IMR-90 (cell line): Measurements from ENCODE around the gene PNP. TPM values are rescaled to one million over a fixed set of nuclear protein-coding genes. Genes with fewer than 3 reads are reported as not detected.

Experiments
- ATAC-seq: fragments of 200-7000 bp; cut with Tn5 transposase; 2 replicates; pipeline ENCODE4 v1.9.1; 2020; ENCODE audit warnings: low read depth, mild to moderate bottlenecking, moderate library complexity
- BruUV-seq: library from RNA; stranded (reverse); fragments of 400-500 nt; replicated peaks from 2 replicates; lab custom pipeline; 2021; lab: Mats Ljungman, UMichigan
- CTCF ChIA-PET: fragments of 300-600 bp; formaldehyde crosslinking; extraction: SDS; loops from one replicate; lab custom pipeline; 2021; ENCODE audit warnings: antibody characterized with exemption; lab: Yijun Ruan, JAX
- POLR2A ChIA-PET: fragments of 300-600 bp; sonication (Branson Sonifier 250); formaldehyde crosslinking; loops from one replicate; lab custom pipeline; 2022; ENCODE audit warnings: antibody characterized with exemption; ENCODE audit not compliant: unreplicated experiment; lab: Charles Lee
- DNase-seq: peaks from one replicate; pipeline ENCODE4 v3.0.0; 2013
- H2AFZ ChIP-seq: replicated peaks from 2 replicates; pipeline ENCODE3; 2013; ENCODE audit warnings: low read length, mild to moderate bottlenecking; ENCODE audit not compliant: poor library complexity
- H2AK5ac ChIP-seq: 2 replicates; pipeline ENCODE4 v1.6.1; 2013; ENCODE audit warnings: low read depth, low read length, inconsistent platforms
- H2AK9ac ChIP-seq: replicated peaks from 2 replicates; pipeline ENCODE3; 2013; ENCODE audit warnings: mild to moderate bottlenecking, low read depth, low read length, moderate library complexity; ENCODE audit not compliant: poor library complexity
- H2BK120ac ChIP-seq: 2 replicates; pipeline ENCODE4 v1.6.1; 2013; ENCODE audit warnings: low read depth, low read length, inconsistent platforms
- H2BK15ac ChIP-seq: 3 replicates; pipeline ENCODE4 v1.6.1; 2013; ENCODE audit warnings: low read depth, low read length, inconsistent platforms
- H2BK20ac ChIP-seq: 2 replicates; pipeline ENCODE4 v1.6.1; 2013; ENCODE audit warnings: low read depth, mild to moderate bottlenecking, inconsistent platforms, low read length, moderate library complexity
- H2BK5ac ChIP-seq: 2 replicates; pipeline ENCODE4 v1.6.1; 2013; ENCODE audit warnings: mild to moderate bottlenecking, low read depth, low read length, inconsistent platforms; ENCODE audit not compliant: poor library complexity, severe bottlenecking
- H3K14ac ChIP-seq: replicated peaks from 2 replicates; pipeline ENCODE4 v1.6.1; 2013; ENCODE audit warnings: low read depth, low read length, inconsistent platforms
- H3K18ac ChIP-seq: 2 replicates; pipeline ENCODE4 v1.6.1; 2013; ENCODE audit warnings: low read depth, low read length, control low read depth
- H3K23ac ChIP-seq: 2 replicates; pipeline ENCODE4 v1.6.1; 2013; ENCODE audit warnings: low read depth, low read length, inconsistent platforms
- H3K27ac ChIP-seq: 2 replicates; pipeline ENCODE4 v1.5.1; 2013; ENCODE audit warnings: mild to moderate bottlenecking, control low read depth, low read length; ENCODE audit not compliant: insufficient read depth
- H3K27me3 ChIP-seq: 2 replicates; pipeline ENCODE4 v1.6.1; 2013; ENCODE audit warnings: low read length; ENCODE audit not compliant: control insufficient read depth, insufficient read depth
- H3K36me3 ChIP-seq: 2 replicates; pipeline ENCODE4 v1.6.1; 2013; ENCODE audit warnings: low read length, mixed read lengths; ENCODE audit not compliant: control insufficient read depth, insufficient read depth
- H3K4ac ChIP-seq: 2 replicates; pipeline ENCODE4 v1.6.1; 2013; ENCODE audit warnings: low read depth, low read length, inconsistent platforms
- H3K4me1 ChIP-seq: 2 replicates; pipeline ENCODE4 v1.6.1; 2013; ENCODE audit warnings: low read length, mixed read lengths; ENCODE audit not compliant: control insufficient read depth, insufficient read depth
- H3K4me2 ChIP-seq: 2 replicates; pipeline ENCODE4 v1.6.1; 2013; ENCODE audit warnings: low read depth, mild to moderate bottlenecking, control low read depth, low read length, moderate library complexity
- H3K4me3 ChIP-seq: 2 replicates; pipeline ENCODE4 v1.5.1; 2013; ENCODE audit warnings: low read depth, mild to moderate bottlenecking, control low read depth, low read length, moderate library complexity; ENCODE audit not compliant: insufficient read depth
- H3K56ac ChIP-seq: 2 replicates; pipeline ENCODE4 v1.6.1; 2013; ENCODE audit warnings: low read length, inconsistent platforms; ENCODE audit not compliant: insufficient read depth; ENCODE audit errors: extremely low read depth
- H3K79me1 ChIP-seq, 2 experiments: 2 replicates each; pipeline ENCODE4 v1.6.1; 2013; ENCODE audit warnings: low read length in 2 of 2, inconsistent platforms in 1 of 2, low read depth in 1 of 2
- H3K9ac ChIP-seq: 2 replicates; pipeline ENCODE4 v1.6.1; 2013; ENCODE audit warnings: low read depth, low read length, control low read depth
- H3K9me1 ChIP-seq: 2 replicates; pipeline ENCODE4 v1.6.1; 2013; ENCODE audit warnings: low read length, inconsistent platforms; ENCODE audit not compliant: insufficient read depth
- H3K9me3 ChIP-seq: 2 replicates; pipeline ENCODE4 v1.6.1; 2013; ENCODE audit warnings: low read length; ENCODE audit not compliant: control insufficient read depth, insufficient read depth
- H4K20me1 ChIP-seq: 2 replicates; pipeline ENCODE4 v1.6.1; 2013; ENCODE audit warnings: low read length, inconsistent platforms; ENCODE audit not compliant: insufficient read depth
- H4K5ac ChIP-seq: 2 replicates; pipeline ENCODE4 v1.6.1; 2013; ENCODE audit warnings: mild to moderate bottlenecking, low read depth, low read length, control low read depth
- H4K8ac ChIP-seq, 2 experiments: 2 replicates each; pipeline ENCODE4 v1.6.1; 2013; ENCODE audit warnings: low read depth in 2 of 2, low read length in 2 of 2, control low read depth in 1 of 2, inconsistent platforms in 1 of 2
- H4K91ac ChIP-seq: 2 replicates; pipeline ENCODE4 v1.6.1; 2013; ENCODE audit warnings: low read depth, low read length, inconsistent platforms; ENCODE audit not compliant: insufficient read depth
- MXI1 ChIP-seq: IDR thresholded peaks from 2 replicates; pipeline ENCODE4 v1.6.1; 2012; ENCODE audit warnings: low read depth, mild to moderate bottlenecking, low read length, moderate library complexity, borderline replicate concordance
- RAD21 ChIP-seq: IDR thresholded peaks from 2 replicates; pipeline ENCODE4 v1.6.1; 2012; ENCODE audit warnings: low read length, improper control_type of control experiment
- SMC3 ChIP-seq: fragments of 150-350 bp; IDR thresholded peaks from 2 replicates; pipeline ENCODE4 v1.6.1; 2016; ENCODE audit warnings: low read depth, mild to moderate bottlenecking, antibody characterized with exemption, low read length, moderate library complexity
- WGBS, 2 experiments: methylation state at CpG; one replicate each; pipeline versions ENCODE4 v1.1.5 to v1.1.7; 2013; ENCODE audit warnings: missing lambda C conversion rate in 2 of 2; ENCODE audit not compliant: insufficient read length in 1 of 2; ENCODE audit errors: extremely low coverage in 2 of 2; 5-methylcytosine and 5-hydroxymethylcytosine counted together
- dilution Hi-C: fragments of 300-500 bp; cut with HindIII; formaldehyde crosslinking; loops from one replicate; pipeline ENCODE4 v1.14.3; 2018; ENCODE audit warnings: low sequenced_read_pairs; ENCODE audit not compliant: unreplicated experiment
- in situ Hi-C: fragments of 300-500 bp; cut with MboI; formaldehyde crosslinking; loops from 3 replicates; pipeline ENCODE4 v1.14.3; 2019; ENCODE audit warnings: low sequenced_read_pairs, inconsistent platforms, mixed read lengths
- intact Hi-C: fragments of 100-400 bp; cut with micrococcal nuclease; formaldehyde crosslinking; loops from 2 replicates; pipeline ENCODE4 v1.10.0; 2022
- polyA plus RNA-seq, 3 experiments: library from polyadenylated mRNA; depleted of rRNA; stranded (reverse); fragments of >200 nt; gene quantifications; 2 replicates each; pipeline ENCODE4 v1.2.3, GENCODE V29; 2012; ENCODE audit warnings: low replicate concordance in 1 of 3
- total RNA-seq: library from RNA; depleted of rRNA; stranded (reverse); fragments of >200 nt; gene quantifications from 2 replicates; pipeline ENCODE4 v1.2.3, GENCODE V29; 2012

Gene PNP
- total and polyA plus RNA-seq, 2 of the 4 experiments (the other 2 are of a cell fraction) = 53.4 to 68.8 TPM

DNA sequence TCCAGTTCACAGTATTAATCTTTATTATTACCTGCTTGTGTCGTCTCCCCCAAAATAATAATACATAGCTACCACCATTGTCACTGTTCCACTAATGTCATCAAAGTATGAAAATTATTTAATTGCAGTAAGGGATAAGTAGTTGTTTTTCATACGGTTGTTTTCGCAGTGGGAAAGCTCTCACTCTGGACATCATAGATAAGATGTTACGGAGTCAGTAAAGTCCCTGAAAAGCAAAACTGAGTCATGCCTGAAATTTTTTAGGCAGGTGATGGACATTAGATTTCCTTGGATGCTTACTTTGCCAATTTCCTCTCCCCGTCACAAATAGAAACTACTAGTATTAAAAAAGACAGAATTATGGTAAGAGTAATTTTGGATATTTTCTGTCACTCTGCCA lies 13.2 kb downstream of the PNP start:
- Histone ChIP-seq H3K9me3 (no peaks in the 10 kb centered on the region), H4K8ac (no peak overlapping the region), H3K18ac (no peak overlapping the region), H3K56ac (no peak overlapping the region), H2AFZ (no peak overlapping the region), H3K9me1 (no peaks in the 10 kb centered on the region; the same call in 1 of the 2 replicates), H2BK15ac (no peak overlapping the region), H4K91ac (no peak overlapping the region), H2BK20ac (no peak overlapping the region), H4K5ac (no peak overlapping the region), H2BK5ac (no peak overlapping the region), H3K4ac (no peak overlapping the region), H2AK5ac (no peak overlapping the region), H3K27me3 (no peaks in the 10 kb centered on the region; the same call in none of the 2 replicates), H3K79me1 (no peaks in the 10 kb centered on the region), H3K36me3 (no peaks in the 10 kb centered on the region), H4K20me1 (no peaks in the 10 kb centered on the region), H3K4me3 (no peak overlapping the region), H2BK120ac (no peak overlapping the region), H3K9ac (no peak overlapping the region), H3K23ac (no peak overlapping the region), H3K4me2 (no peak overlapping the region), H3K14ac (no peak overlapping the region), H2AK9ac (no peak overlapping the region), H3K4me1 (no peaks in the 10 kb centered on the region), H3K27ac (no peak overlapping the region)
- WGBS, 2 experiments = no CpG with 5 or more reads among the region's 5 CpGs
- BruUV-seq = no TSS peak
- in situ Hi-C loops = no loop called here
- intact Hi-C loops = loop anchor here (10.0 kb wide), 1 partner anchor 1712 kb away; no protein-coding TSS in a partner anchor
- CTCF ChIA-PET = no interaction called here
- TF ChIP-seq MXI1 (no peak), RAD21 (no peak), SMC3 (no peak)
- dilution Hi-C loops = no loop called here
- DNase-seq = no peak
- ATAC-seq = no peak
- POLR2A ChIA-PET = no interaction called here
